GM18499 (cell line): ENCODE measurements around the gene MRPS22.

Source experiments
- ATAC-seq: cut with Tn5 transposase; IDR thresholded peaks from one replicate; pipeline ENCODE4 v1.9.1; 2021; ENCODE audit warnings: moderate number of reproducible peaks; ENCODE audit not compliant: insufficient read depth, unreplicated experiment

Gene MRPS22

DNA sequence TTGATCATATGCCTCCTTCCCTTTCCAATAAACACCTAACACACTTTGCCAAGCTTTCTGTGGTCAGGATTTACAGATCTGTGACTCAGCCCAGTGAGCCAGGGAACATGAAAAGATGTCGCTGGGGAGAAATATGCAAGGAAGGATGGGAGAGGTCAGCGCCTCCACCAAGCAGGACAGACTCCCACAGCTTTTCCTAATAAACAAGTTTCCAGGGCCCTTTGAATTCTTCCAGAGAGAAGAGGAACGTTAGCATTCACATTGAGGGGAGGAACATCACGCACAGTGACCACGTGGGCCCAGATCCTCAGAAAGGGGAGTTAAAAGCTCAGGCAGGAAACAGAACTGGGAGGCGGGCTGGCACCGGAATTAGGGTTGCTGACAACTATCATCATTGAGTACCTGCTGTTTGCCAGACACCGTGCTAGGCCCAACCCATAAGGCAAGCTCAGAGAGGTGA, 33.3 kb upstream of the MRPS22 start:
- ATAC-seq, result no peak

DNA sequence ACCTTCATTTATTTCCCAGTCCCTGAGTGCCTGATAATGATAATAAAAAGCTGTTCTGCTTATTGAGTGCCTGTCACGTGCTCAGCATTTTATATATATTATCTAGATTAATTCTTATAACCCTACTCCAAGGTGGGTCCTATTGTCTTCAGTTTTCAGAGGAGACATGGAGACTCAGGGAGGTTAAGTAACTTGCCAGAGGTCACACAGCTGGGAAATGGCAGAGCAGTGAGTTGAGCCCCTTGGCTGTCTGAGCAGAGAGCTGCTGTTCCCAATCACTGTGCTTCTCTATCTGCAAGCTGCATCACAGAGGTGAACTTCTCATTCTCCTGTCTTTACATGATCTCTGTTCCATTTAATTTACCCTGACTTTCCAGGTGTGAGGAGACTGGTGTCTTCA, 32.3 kb upstream of the MRPS22 start:
- ATAC-seq, result no peak

GRCh38 chr3:139312416-139312815, 31.4 kb upstream of the MRPS22 start:
- ATAC-seq, result no peak

DNA sequence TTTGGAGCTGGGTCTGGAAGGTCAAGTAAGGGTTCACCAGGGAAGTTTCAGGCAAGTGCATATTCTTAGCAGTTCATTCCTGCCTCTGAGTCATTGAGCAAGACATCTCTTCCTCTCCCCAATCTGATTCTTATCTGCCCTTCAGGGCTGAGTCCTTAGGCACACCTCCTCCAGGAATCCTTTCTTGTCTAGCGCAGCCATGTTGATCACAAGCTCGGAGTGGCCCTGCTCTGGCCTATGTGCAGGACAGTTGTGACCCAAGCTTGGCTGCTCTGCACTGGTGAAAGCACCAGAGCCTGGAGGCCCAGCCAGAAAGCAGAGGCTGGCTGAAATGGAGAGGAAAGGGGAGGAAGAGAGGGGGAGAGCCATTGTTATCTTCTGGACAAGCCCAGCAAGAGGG, 30.9 kb upstream of the MRPS22 start:
- ATAC-seq, result no peak

- ATAC-seq, result no peak
Observed at GRCh38 chr3:139313921-139314320, 29.9 kb upstream of the MRPS22 start.

DNA sequence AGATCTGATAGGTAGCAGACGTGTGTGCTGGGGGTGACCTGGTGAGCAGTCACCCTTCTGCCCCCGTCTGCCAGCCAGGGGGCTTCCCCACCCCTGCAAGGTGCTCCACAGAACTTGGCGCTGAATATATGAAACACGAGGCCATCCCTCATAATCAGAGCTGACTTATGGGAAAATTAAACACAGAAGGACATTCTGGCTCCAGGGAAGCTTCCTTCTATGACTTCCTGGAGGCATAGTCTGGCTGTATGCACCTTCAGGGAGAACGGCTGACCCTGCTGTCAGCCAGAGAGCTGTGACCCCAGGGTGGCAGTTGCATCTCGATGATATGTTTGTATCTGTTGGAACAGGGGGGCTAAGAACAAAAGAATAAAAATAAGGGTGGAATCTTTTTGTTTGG, 26.6 kb upstream of the MRPS22 start:
- no peak for ATAC-seq

DNA sequence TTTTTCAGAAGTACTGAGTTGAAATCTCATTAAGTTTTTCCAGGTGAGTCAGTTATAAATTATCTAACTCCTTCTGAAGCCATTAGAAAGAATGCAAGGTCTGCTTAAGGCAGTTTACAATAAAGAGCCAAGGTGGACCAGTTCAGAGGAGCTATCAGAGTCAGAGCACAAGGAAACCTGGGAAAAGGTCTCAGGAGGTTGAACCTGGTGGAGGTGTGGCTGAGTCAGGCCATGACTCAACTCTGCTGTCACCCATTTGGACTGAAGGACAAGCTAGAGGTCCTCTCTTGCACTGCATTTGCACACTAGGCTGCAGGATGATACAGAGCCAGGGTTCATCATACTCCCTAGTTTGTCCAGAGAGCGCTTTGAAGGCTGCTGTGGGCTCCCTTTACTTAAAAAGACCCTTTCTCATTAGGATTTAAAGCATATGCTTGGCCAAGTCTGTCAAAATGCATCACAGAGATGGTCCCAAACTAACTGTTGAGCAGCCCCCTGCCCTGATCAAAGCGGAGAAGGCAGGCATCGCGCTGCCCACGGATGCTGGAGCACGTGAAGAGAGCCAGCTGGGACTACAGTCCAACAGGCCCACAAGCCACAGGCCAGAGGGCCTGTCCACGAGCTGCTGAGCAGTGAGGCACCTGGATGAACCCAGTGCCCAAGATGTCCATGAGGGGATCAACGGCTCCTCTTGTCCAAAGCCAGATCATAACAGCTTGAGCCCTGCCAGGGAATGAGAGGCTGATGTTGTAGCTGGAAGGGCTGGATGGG, 26.0 kb upstream of the MRPS22 start:
- ATAC-seq, result no peak

DNA sequence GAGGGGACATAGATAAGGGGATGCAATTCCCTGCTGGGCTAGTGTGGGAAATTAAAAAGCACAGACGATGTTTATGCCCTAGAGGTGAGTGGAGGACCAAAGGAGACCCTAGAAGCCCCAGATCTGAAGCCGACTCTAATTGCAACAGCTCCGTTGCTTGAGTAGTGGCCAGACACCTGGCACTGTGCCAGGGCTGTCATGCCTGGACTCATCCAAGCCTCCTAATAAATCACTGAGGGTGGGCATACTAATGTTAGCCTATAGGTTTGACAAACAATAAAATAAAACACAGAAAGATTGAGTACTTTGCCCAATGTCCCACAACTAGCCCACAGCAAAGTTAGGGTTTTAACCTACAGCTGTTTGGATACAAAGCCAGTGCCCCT, 25.4 kb upstream of the MRPS22 start:
- ATAC-seq, result no peak

GRCh38 chr3:139318826-139319225, 25.0 kb upstream of the MRPS22 start:
- ATAC-seq, result no peak

DNA sequence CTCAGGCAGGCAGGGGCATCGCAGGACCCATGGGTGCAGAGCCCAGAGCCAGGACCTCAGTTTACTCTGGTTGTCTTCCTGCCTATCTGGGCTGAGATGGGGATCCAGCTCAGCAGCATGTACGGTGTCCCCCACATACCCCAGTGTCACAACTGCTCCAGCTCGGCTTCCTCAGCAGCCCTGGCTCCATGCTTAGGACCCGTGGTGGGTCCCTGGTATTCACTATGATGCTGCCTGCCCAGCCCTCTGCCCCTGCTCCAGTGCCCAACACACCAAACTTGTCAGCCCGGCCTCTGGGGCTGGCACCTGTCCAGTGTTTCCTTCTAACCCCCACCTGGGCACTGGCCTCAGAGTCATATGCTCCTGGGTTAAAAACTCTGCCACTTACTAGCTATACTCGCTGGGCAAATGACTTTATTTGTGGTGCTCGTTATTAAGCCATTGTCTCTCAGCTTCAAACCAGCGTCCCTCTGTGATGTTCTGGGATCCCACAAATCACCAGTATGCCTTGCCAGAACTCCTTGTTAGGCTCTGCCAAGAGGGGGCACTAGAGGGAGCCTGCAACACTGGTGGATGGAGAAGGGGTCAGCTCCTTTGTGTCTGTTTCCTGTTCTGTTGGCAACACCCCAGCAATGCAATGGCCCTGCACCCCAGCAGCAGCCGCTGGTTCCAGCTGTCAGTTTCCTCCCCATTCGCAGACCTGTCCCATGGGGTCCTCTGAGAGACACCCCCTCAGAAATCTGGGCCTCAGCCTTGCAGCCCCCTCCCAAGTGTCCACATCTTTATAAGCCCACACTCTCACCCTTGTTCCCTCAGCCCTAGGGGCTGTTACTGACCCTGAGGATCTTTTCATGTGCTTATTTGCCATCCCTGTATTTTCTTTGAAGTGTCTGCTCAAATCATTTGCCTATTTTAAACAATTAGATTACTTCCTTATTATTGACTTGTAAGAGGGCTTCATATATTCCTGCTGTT, 24.1 kb upstream of the MRPS22 start:
- ATAC-seq, result no peak

DNA sequence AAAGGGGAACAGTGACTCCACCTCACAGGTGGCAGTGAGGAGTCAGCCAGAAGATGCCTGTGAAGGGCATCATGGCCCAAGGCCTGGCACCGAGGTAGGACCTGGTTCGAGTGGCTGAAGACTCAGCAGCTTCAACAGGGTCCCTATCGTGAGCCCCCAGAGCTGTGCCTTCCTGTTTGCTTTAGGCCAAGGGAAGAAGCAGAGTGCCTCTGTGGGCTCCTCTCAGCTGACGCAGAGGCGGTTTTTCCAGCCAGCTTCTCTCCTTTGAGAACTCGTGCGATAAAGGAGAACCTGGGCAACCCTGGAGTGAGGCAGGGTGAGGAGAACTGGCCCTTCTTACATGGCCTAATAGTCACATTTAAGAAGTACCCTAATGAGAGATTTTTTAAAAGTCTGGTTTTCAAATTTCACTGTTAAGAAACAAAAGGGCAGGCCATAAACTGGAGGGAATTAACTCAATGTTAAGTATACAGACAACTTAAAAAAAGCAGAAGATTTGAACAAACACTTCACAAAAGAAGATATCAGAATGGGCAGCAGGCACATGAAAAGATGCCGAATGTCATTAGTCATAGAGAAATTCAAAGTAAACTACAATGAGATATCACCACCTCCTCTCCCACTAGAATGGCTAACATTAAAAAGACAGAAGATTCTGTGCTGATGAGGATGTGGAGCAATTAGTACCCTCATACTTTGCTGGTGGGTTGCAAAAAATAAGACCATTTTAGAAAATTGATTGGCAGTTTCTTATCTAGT, 23.1 kb upstream of the MRPS22 start:
- ATAC-seq, result no peak

- ATAC-seq, result no peak
Observed at GRCh38 chr3:139322346-139322745, 21.5 kb upstream of the MRPS22 start.

- ATAC-seq, result no peak
Observed at GRCh38 chr3:139323146-139323545, 20.7 kb upstream of the MRPS22 start.

GRCh38 chr3:139324456-139324855, 19.4 kb upstream of the MRPS22 start:
- ATAC-seq, result no peak

DNA sequence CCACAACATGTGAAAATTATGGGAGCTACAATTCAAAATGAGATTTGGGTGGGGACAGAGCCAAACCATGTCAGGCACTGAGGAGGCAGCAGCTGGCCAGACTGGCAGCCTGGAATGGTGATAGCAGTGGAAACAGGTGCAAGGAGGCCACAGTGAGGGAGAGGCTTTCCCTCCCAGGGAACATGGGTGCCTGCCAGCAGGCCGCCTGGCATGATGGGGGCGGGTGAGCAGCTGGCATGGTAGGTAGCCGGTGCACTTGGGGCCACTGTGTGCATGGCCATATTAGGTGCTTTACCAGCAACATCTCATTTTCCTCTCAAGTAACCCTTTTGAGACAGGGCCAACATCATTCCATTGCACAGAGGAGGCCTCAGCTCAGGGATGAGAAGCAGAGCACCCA, 18.3 kb upstream of the MRPS22 start:
- ATAC-seq, result no peak

GRCh38 chr3:139326131-139326530, 17.7 kb upstream of the MRPS22 start:
- ATAC-seq, result no peak

- no peak for ATAC-seq
Observed at GRCh38 chr3:139326707-139327106, 17.1 kb upstream of the MRPS22 start.

- no peak for ATAC-seq
Observed at GRCh38 chr3:139327231-139327630, 16.6 kb upstream of the MRPS22 start.

GRCh38 chr3:139327861-139328260, 16.0 kb upstream of the MRPS22 start:
- ATAC-seq, result no peak

- ATAC-seq, result no peak
Observed at GRCh38 chr3:139328356-139328755, 15.5 kb upstream of the MRPS22 start.
